OCI-LY3 (cell line): ENCODE results near the gene DENND4B.

Experiments used
- CTCF ChIP-seq: fragments of 200-600, 300-600 bp; sonication (generic); IDR thresholded peaks from 2 replicates; pipeline ENCODE4 v1.5.1; 2014; ENCODE audit warnings: antibody characterized with exemption, low read length, low read depth
- EZH2phosphoT487 ChIP-seq: fragments of 200-600 bp; shearing (Covaris generic); IDR thresholded peaks from 2 replicates; pipeline ENCODE4 v1.6.1; 2018; ENCODE audit warnings: antibody characterized with exemption, mixed run types, low read depth

- TF ChIP-seq CTCF (no peak), EZH2phosphoT487 (no peak)
Measured at GRCh38 chr1:153940756-153941155, 5.8 kb downstream of the DENND4B start.
